T1000 (cell line): Measurements from ENCODE around the gene CELA2B.

Experiments used
- DNase-seq: peaks from one replicate; lab custom pipeline; 2025; ENCODE audit warnings: mixed read lengths; lab: John Stamatoyannopoulos, UW

CELA2B gene

GRCh38 chr1:15526021-15526489 lies 50.2 kb downstream of the CELA2B start:
- DNase-seq: no peak

DNA sequence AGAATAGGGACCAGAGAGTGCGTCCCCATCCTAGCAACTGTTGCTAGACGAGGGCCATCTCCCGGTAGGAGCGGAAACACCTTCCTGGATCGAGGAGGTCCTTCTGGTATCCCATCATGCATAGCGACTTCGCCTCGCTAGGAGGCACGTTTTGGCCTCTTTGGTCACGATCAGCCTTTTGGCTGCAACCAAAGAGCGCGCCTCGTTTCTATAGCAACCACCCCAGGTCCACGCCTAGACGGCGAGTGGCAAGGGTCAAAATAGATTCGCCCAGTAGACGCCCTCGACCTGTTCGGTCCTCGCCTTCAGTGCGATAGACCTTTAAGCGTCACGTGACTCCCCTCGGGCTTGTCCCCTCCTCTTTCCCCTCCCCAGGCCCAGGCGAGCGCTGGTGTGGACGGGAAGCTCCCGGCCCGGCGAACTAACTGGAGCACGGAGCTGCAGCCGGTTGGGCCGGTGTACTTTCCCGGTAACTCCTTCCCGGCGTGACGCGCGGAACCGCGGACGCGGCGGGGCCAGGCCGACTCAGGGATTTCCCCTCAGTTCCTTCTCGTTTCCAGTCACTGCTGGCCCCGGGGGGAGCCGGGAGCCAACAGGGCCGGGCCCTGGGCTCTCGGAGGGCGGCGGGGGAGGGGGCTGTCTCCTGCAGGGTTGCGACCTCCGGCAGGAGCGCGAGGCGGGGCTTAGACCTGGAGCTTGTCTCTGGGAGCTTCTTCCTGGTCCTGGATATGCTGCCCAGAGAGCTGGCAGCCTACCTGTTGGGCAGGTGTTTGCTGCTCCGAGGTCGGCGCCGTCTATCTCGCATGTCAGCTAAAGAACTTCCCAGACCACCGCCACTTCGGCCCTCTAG lies 50.8 kb downstream of the CELA2B start, which contains the start of gene DNAJC16:
Gene DNAJC16, plus strand, starts transcription at position 359 of the 850 bp plus-strand sequence. CDS start 2,258 bp downstream, outside the sequence.
- DNase-seq: peak; percentile 99

DNA sequence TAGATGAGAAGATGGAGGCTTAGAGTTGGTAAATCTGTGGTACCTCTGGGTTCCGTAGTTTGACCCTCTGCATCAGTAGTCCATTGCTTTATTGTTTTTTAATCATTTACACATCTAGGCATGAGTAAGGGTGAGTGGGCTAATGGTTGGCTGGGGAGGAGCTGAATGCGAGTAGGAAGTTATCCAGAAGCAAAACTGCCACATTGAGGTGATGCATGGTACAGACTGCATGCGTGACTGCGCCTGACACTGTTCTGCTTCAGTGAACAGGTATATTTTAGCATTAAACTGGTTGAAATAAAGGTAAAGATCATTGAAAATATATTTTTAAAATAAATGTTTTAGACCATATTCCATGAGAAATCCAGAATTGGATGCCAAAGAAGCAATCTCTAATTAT lies 55.1 kb downstream of the CELA2B start:
- DNase-seq: no peak

DNA sequence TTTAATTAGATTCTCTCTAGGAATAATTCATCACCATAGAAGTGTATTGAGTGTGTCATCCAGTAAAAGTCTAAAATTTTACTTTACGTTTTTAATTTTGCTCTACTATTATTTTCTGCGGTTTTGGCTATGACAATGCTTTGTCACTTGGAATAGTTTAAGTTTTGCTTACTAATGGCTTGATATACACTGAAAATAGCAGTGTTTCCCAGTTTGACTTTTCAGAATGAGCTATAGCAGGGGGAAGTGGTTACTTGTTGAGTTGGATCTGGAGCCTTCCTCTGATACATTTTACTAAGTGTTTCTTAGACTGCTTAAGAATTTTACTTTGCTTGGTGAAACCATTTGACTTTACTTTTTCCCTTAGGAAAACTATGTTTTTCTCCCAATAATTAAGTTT lies 55.8 kb downstream of the CELA2B start:
- no peak for DNase-seq

DNA sequence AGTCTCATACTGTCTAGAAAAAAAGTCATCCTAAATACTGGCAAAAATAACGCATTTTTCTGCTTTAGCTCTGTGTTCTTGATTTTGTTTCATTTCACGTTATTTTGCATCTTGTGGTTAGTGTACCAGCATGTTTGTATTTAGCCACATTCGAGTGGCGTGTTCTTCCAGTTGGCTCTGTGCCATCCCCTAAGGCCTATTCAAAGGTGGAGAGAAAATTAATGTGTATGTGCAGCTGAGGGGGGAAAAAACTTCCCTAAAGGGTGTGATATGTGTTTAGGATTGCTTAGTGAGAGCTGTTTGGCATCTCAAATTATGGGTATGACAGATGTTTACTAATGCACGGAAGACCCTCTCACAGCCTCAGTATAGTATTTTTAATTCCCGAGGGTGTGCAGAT lies 62.9 kb downstream of the CELA2B start:
- no peak for DNase-seq

DNA sequence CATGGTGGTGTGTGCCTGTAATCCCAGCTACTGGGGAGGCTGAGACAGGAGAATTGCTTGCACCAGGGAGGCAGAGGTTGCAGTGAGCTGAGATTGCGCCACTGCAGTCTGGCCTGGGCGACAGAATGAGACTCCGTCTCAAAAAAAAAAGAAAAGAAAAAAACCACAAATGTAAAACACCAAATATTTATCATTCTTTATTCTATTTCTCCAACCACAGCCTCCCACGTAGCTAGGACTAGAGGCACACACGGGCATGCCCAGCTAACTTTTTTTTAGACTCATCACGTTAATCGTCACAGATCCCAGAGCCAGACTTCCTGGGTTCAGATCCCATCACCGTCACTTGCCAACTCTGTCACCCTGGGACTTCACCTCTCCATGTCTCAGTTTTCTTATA lies 64.3 kb downstream of the CELA2B start:
- DNase-seq: no peak
